ENCODE measurements around the gene SIAH3.

DNA sequence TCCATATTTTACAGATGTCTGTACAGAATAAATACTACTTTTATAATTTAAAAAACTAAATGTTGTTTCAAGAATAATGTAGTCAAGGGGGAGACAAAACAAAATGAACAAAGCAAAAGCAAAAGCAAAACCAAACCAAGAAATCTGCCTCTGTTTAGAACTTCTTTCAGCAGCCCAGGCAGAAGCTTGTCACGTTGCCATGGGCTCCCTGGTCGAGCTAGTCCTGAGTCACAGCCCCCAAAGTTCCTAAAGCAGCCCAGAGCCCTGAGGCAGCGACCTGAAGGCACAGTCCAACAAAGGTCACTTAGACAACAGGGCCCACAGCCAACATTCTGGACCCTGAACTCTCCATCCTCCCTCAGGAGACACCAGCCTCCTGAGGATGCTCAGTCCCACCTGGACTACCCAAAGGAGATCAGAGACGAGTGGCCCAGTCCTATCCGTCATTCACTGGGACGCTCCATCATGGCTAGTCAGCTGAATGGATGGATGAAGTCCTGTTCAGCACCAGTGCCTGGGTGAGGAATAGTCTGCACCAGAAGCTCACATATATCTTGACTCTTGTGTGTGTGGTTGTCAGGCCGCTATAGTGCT, 41.7 kb downstream of the SIAH3 start:
- TF ChIP-seq, protein P1, sequence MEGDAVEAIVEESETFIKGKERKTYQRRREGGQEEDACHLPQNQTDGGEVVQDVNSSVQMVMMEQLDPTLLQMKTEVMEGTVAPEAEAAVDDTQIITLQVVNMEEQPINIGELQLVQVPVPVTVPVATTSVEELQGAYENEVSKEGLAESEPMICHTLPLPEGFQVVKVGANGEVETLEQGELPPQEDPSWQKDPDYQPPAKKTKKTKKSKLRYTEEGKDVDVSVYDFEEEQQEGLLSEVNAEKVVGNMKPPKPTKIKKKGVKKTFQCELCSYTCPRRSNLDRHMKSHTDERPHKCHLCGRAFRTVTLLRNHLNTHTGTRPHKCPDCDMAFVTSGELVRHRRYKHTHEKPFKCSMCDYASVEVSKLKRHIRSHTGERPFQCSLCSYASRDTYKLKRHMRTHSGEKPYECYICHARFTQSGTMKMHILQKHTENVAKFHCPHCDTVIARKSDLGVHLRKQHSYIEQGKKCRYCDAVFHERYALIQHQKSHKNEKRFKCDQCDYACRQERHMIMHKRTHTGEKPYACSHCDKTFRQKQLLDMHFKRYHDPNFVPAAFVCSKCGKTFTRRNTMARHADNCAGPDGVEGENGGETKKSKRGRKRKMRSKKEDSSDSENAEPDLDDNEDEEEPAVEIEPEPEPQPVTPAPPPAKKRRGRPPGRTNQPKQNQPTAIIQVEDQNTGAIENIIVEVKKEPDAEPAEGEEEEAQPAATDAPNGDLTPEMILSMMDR (IDR thresholded peaks at IDR 0.05), result no peak
- no peak for TF ChIP-seq POLR2AphosphoS5 (IDR thresholded peaks at IDR 0.05)
